ENCODE data around the gene TNP2.
A peak's percentile ranks its signal among the peaks of the same experiment; 100 is the strongest.

TNP2 gene

DNA sequence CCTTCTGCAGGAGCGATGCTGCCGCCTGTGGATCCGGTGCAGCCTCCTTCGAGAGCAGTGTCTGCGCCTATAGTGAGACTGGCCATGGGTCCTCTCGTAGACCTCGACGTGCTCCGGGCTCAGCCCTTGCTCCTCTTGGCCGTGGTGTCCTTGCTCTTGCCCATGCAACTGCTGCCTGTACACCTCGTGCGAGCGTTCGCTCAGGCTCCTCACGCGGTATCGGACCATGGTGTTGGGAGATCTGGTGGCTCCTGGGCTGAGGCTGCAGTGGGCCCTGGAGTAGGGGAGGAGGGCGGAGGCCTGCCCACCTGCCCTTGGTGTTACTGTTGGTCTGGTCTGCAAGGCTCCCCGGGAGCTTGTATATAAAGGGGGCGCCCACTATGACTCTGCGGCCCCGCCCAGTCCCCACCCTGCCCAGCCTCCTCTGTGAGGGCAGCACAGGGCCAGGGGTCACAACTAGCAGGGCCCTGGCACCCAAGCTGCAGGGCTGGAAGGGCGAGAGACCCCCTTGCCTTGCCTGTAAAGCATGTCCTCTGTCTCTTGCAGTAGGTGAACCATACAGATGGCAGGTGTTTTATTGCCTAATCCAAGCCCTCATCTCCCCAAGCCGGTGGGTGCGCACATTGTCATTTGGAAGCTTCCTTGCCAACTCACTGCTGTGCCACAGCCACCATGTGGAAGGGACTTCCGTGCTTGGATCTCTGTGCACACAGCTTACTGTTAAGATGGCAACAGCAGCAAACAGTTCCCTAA, 7.2 kb upstream of the TNP2 start, which contains the start of gene PRM2:
PRM2 (minus strand) TSS at position 338 of the 753 bp plus-strand sequence; CDS start at position 228, 110 bp downstream.
- Histone ChIP-seq H4K20me1 (no peaks in the 10 kb centered on the region), H3K9me3 (replicated peaks in 1 of 11) (no peaks in the 10 kb centered on the region), H3K9ac (no peak within 1 kb of the TSS), H3K27ac (no peak within 1 kb of the TSS), H3K4me3 (no peak within 1 kb of the TSS), H3K27me3 (no peaks in the 10 kb centered on the region), H3K4me1 (peaks cover 6 to 9% (median 8%) of the 10 kb centered on the region in 10 experiments; a peak in 11 of 20 replicates), H3K4me2 (no peak within 1 kb of the TSS), H3K36me3 (no peaks in the 10 kb centered on the region)
- TF ChIP-seq Cebpa-rat (IDR thresholded peaks at IDR 0.05): no peak

DNA sequence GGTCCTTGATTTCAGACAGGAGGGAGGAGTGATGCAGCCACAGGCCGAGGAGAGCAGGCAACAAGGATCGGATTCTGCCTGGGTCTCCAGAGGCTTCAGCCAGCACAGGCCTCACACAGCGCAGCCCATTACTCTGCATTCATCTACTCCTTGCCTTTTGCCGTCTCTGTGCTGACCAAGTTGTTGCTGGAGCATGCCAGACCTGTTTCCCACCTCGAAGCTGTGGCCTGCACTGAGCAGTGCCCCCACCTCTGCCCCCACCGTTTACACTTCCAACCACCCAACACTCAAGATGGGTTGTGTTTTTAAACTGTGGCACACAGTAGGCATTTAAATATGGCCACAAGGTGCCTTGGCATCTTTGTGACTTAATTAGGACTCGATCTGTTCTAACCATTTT, 5.8 kb upstream of the TNP2 start:
- Histone ChIP-seq H3K9ac (no peak overlapping the region), H3K27me3 (no peaks in the 10 kb centered on the region), H3K4me3 (no peak overlapping the region), H3K4me2 (no peak overlapping the region), H3K36me3 (no peaks in the 10 kb centered on the region), H4K20me1 (no peaks in the 10 kb centered on the region), H3K9me3 (replicated peaks in 1 of 11) (no peaks in the 10 kb centered on the region), H3K27ac (no peak overlapping the region), H3K4me1 (peaks cover 6 to 9% (median 8%) of the 10 kb centered on the region in 10 experiments; a peak in 11 of 20 replicates)
- TF ChIP-seq Cebpa-rat (IDR thresholded peaks at IDR 0.05): no peak

GRCh38 chr16:11273721-11274324, 4.7 kb upstream of the TNP2 start:
- no peak overlapping the region for H3K4me3 ChIP-seq
- peaks cover 0 to 2% (median under 1%) of the 10 kb centered on the region in 10 experiments; a peak in 7 of 20 replicates for H3K4me1 ChIP-seq

DNA sequence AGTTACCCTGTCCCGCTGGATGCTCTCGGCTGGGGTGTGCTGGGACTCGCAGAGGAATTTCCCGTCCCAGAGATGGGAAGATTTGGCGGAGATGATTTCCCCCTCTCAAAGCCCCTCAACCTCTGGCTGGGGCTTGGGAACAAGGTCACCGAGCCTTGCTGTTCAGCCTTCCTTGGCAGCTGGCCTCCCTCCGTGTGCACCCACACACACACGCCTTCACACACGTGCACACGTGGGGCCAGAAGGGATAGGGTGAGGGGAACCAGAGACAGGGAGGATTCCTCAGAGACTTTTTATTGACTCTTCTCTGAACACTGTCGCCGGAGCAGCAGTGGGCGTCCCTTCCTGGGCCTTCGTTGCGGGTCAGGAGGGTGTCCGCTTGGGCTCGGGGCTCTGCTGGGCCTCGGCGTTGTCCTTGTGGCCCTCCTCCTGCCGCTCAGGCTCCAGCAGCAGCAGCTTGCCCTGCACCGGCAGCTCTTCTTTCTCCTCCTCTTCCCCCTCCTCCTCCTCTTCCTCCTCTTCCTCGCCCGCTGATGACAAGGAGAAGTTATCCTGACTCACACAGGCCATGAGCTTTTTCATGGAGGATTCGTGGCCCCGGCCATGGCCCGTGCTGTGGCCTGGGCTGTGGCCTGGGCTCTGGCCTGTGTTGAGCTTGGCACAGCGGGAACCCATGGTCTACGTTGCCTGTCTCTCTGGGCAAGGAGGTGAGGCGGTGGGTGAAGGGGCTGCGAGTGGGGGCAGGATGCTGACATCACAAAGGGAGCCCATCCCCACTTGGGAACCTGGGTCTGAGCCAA, 4.0 kb upstream of the TNP2 start, which contains the start of gene PRM3:
PRM3 (minus strand) TSS at position 709 of the 800 bp plus-strand sequence; CDS start at position 675, 34 bp downstream.
- no peak within 1 kb of the TSS for H3K4me3 ChIP-seq
- no peak for TF ChIP-seq Cebpa-rat (IDR thresholded peaks at IDR 0.05)
- H3K9ac ChIP-seq: no peak within 1 kb of the TSS
- no peaks in the 10 kb centered on the region for H3K4me1 ChIP-seq
- H3K27me3 ChIP-seq: no peaks in the 10 kb centered on the region
- H3K36me3 ChIP-seq: no peaks in the 10 kb centered on the region
- H3K4me2 ChIP-seq: no peak within 1 kb of the TSS
- no peaks in the 10 kb centered on the region for H3K9me3 ChIP-seq (replicated peaks in 1 of 11)
- no peak within 1 kb of the TSS for H3K27ac ChIP-seq
- H4K20me1 ChIP-seq: no peaks in the 10 kb centered on the region

More at GRCh38 chr16:11273721-11274324, 4.7 kb upstream of the TNP2 start:
- Histone ChIP-seq H3K27me3 (no peaks in the 10 kb centered on the region), H4K20me1 (no peaks in the 10 kb centered on the region), H3K4me2 (no peak overlapping the region), H3K9ac (no peak overlapping the region), H3K36me3 (no peaks in the 10 kb centered on the region), H3K27ac (no peak overlapping the region), H3K9me3 (replicated peaks in 1 of 11) (no peaks in the 10 kb centered on the region)
- no peak for TF ChIP-seq Cebpa-rat (IDR thresholded peaks at IDR 0.05)

DNA sequence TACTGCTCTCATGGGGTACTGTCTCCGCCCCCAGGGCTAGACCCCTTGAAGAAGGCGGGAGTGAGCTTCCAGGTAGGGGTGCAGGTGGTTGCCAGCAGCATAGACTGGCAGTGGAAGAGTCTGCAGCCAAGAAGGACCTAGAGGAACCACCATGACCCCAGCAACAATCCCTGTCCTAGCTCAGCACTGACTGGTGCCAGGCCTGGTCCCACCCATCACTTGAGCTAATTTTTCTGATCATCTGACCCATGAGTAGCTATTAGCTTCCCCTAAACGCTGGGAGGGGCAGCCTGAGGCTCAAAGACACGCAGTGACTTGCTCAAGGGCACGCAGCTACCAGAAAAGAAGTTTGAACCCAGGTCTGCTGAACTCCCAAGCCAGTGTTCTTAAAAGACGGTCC, 3.4 kb upstream of the TNP2 start:
- Histone ChIP-seq H3K9me3 (replicated peaks in 1 of 11) (no peaks in the 10 kb centered on the region), H3K4me1 (no peaks in the 10 kb centered on the region), H3K27ac (no peak overlapping the region), H4K20me1 (no peaks in the 10 kb centered on the region), H3K9ac (no peak overlapping the region), H3K4me2 (no peak overlapping the region), H3K4me3 (no peak overlapping the region), H3K36me3 (no peaks in the 10 kb centered on the region), H3K27me3 (no peaks in the 10 kb centered on the region)
- TF ChIP-seq Cebpa-rat (IDR thresholded peaks at IDR 0.05): no peak

DNA sequence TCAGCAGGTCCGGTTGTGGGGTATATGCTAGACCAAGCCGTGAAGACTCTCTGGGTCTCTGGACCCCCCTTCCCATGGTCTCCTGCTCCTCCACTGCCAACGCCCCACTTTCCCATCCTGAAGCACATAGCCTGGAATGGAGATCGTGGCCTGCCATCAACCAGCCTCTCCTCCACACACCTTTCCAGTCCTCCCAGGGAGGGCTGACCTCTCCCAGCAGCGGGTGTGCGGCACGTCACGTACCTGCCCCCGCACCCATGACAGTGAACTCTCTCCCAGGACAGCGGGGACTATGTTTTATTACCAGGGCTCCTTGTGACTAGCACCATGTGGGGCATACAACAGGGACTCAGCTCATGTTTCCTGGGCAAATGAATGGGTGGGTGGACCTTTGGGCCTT, 2.5 kb upstream of the TNP2 start:
- Histone ChIP-seq H3K4me3 (no peak overlapping the region), H3K4me1 (peaks cover 0 to 6% (median 0%) of the 10 kb centered on the region in 10 experiments; a peak in 5 of 20 replicates), H3K4me2 (no peak overlapping the region), H3K9ac (no peak overlapping the region), H4K20me1 (no peaks in the 10 kb centered on the region), H3K27ac (no peak overlapping the region), H3K27me3 (no peaks in the 10 kb centered on the region), H3K9me3 (replicated peaks in 1 of 11) (no peaks in the 10 kb centered on the region), H3K36me3 (no peaks in the 10 kb centered on the region)
- TF ChIP-seq Cebpa-rat (IDR thresholded peaks at IDR 0.05): no peak

- Histone ChIP-seq H3K36me3 (no peaks in the 10 kb centered on the region), H3K4me1 (peaks cover 0 to 7% (median 2%) of the 10 kb centered on the region in 10 experiments; a peak in 6 of 20 replicates), H3K27ac (no peak overlapping the region), H4K20me1 (no peaks in the 10 kb centered on the region), H3K9ac (no peak overlapping the region), H3K4me2 (no peak overlapping the region), H3K9me3 (replicated peaks in 1 of 11) (no peaks in the 10 kb centered on the region), H3K4me3 (no peak overlapping the region), H3K27me3 (no peaks in the 10 kb centered on the region)
- no peak for TF ChIP-seq Cebpa-rat (IDR thresholded peaks at IDR 0.05)
Observed at GRCh38 chr16:11270602-11271162, 1.6 kb upstream of the TNP2 start.

DNA sequence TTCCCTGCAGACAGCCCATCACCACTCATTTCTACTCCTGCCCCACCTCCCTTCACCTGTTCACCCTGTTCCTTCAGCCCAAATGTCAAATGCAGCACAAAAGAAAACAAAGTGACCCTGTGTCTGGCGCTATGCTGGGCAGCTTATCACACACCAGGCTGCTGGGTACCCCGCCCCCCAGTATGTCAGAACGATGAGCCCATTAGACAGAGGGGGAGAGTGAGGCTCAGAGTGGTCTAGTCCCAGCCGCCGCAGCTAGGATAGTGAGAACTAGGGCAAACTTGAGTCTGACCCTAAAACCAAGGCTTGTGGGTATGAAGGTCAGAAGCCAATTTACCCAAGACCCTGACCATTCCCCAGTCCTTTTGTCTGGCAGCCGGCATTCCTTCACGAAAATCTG, 4.0 kb downstream of the TNP2 start:
- Histone ChIP-seq H3K9ac (no peak overlapping the region), H3K4me3 (no peak overlapping the region), H3K4me1 (peaks cover 16 to 28% (median 24%) of the 10 kb centered on the region in 10 experiments), H3K27ac (no peak overlapping the region), H3K27me3 (no peaks in the 10 kb centered on the region), H3K9me3 (replicated peaks in 1 of 11) (no peaks in the 10 kb centered on the region), H3K4me2 (peak overlapping the region in 1 of 11 experiments; percentile 37; a peak in 1 of 22 replicates), H3K36me3 (no peaks in the 10 kb centered on the region), H4K20me1 (no peaks in the 10 kb centered on the region)
- TF ChIP-seq Cebpa-rat (IDR thresholded peaks at IDR 0.05): no peak

Measured in BLaER1 treated with 17β-estradiol and CSF1 and Interleukin-3, amounts not matched to agents 10 nM and 100 nM (cell line).